ENCODE measurements around the gene CAPZB. TPM values are rescaled to one million over a fixed set of nuclear protein-coding genes. Genes with fewer than 3 reads are reported as not detected.
A peak's percentile ranks its signal among the peaks of the same experiment; 100 is the strongest.

CAPZB gene
- total and polyA plus RNA-seq, 2 of the 4 experiments (the other 2 are of a cell fraction): 216 to 304 TPM

- dilution Hi-C loops (cut with HindIII; ENCODE audit: low sequenced_read_pairs, unreplicated experiment): no loop called here
- no peak for DNase-seq
- H3K27ac ChIP-seq (ENCODE audit: insufficient read depth, low read length): no peak overlapping the region
- no peak overlapping the region for H2AK9ac ChIP-seq (replicated peaks; ENCODE audit: low read depth, low read length, poor library complexity)
- H3K79me1 ChIP-seq (ENCODE audit: low read depth in 1 of 2, low read length in 2 of 2): peaks cover 40 to 96% of the 10 kb centered on the region in 2 experiments
- no peak overlapping the region for H3K14ac ChIP-seq (replicated peaks; ENCODE audit: low read depth, low read length)
- H2BK120ac ChIP-seq (ENCODE audit: low read depth, low read length): no peak overlapping the region
- H3K4me2 ChIP-seq (ENCODE audit: low read depth, low read length): no peak overlapping the region; the same call in 1 of the 2 replicates
- no peaks in the 10 kb centered on the region for H3K27me3 ChIP-seq (ENCODE audit: control insufficient read depth, insufficient read depth, low read length)
- no peak overlapping the region for H2BK5ac ChIP-seq (ENCODE audit: low read depth, low read length, poor library complexity, severe bottlenecking)
- no peak overlapping the region for H2BK20ac ChIP-seq (ENCODE audit: low read depth, low read length)
- H4K91ac ChIP-seq (ENCODE audit: insufficient read depth, low read depth, low read length): no peak overlapping the region
- intact Hi-C loops (cut with micrococcal nuclease): no loop called here
- CTCF ChIA-PET: no interaction called here
- no peaks in the 10 kb centered on the region for H3K9me3 ChIP-seq (ENCODE audit: control insufficient read depth, insufficient read depth, low read length)
- TF ChIP-seq SMC3 (IDR thresholded peaks at IDR 0.05; ENCODE audit: low read depth, low read length) (no peak), POLR2A (IDR thresholded peaks at IDR 0.05; ENCODE audit: low read depth, low read length) (no peak), NFE2L2 (IDR thresholded peaks at IDR 0.05; ENCODE audit: low read depth, low read length) (no peak)
- H2BK15ac ChIP-seq (ENCODE audit: low read depth, low read length): no peak overlapping the region
- no peak overlapping the region for H3K9ac ChIP-seq (ENCODE audit: low read depth, low read length)
- H3K4ac ChIP-seq (ENCODE audit: low read depth, low read length): peak overlapping the region; percentile 24; the same call in 1 of the 2 replicates
- no peak overlapping the region for H2AFZ ChIP-seq (replicated peaks; ENCODE audit: low read length, poor library complexity)
- WGBS, 2 experiments (ENCODE audit: extremely low coverage in 2 of 2, insufficient read length in 1 of 2): no CpG with 5 or more reads among the region's 3 CpGs
- H3K18ac ChIP-seq (ENCODE audit: low read depth, low read length): no peak overlapping the region
- H3K56ac ChIP-seq (ENCODE audit: extremely low read depth, insufficient read depth, low read length): no peak overlapping the region
- BruUV-seq (replicated peaks): no TSS peak
- H4K20me1 ChIP-seq (ENCODE audit: insufficient read depth, low read length): peaks cover 99% of the 10 kb centered on the region
- H3K36me3 ChIP-seq (ENCODE audit: control insufficient read depth, insufficient read depth, low read length): no peaks in the 10 kb centered on the region
- no peak overlapping the region for H3K4me3 ChIP-seq (ENCODE audit: insufficient read depth, low read depth, low read length)
- ATAC-seq (ENCODE audit: low read depth): no peak
- POLR2A ChIA-PET (ENCODE audit: unreplicated experiment): no interaction called here
- no peak overlapping the region for H4K8ac ChIP-seq (ENCODE audit: low read depth in 2 of 2, low read length in 2 of 2)
- in situ Hi-C loops (cut with MboI; ENCODE audit: low sequenced_read_pairs): no loop called here
- no peak overlapping the region for H2AK5ac ChIP-seq (ENCODE audit: low read depth, low read length)
- no peak overlapping the region; the same call in 1 of the 2 replicates for H3K23ac ChIP-seq (ENCODE audit: low read depth, low read length)
- H4K5ac ChIP-seq (ENCODE audit: low read depth, low read length): no peak overlapping the region; the same call in 1 of the 2 replicates
- peaks cover 51% of the 10 kb centered on the region for H3K4me1 ChIP-seq (ENCODE audit: control insufficient read depth, insufficient read depth, low read length)
- H3K9me1 ChIP-seq (ENCODE audit: insufficient read depth, low read length): peaks cover 58% of the 10 kb centered on the region
These were observed 31.6 kb downstream of the CAPZB start for GRCh38 chr1:19453741-19454201.
